Neural cell (in vitro differentiated cells): ENCODE data around the gene GAB2.

Source experiments
- EP300 ChIP-seq: fragments of 450-650 bp; conservative IDR thresholded peaks from 2 replicates; pipeline ENCODE4 v1.6.1; 2014; ENCODE audit warnings: antibody characterized with exemption, mild to moderate bottlenecking, moderate library complexity; ENCODE audit not compliant: poor library complexity, severe bottlenecking
- EZH2 ChIP-seq: fragments of 200-600, 300-800 bp; shearing (Covaris generic), sonication (generic); IDR thresholded peaks from 2 replicates; pipeline ENCODE4 v1.6.1; 2014; ENCODE audit warnings: antibody characterized with exemption, low read length, borderline replicate concordance, mild to moderate bottlenecking; ENCODE audit not compliant: insufficient read depth, poor library complexity, severe bottlenecking
- MXI1 ChIP-seq: fragments of 450-650 bp; conservative IDR thresholded peaks from 2 replicates; pipeline ENCODE4 v1.6.1; 2014; ENCODE audit warnings: antibody characterized with exemption, mild to moderate bottlenecking; ENCODE audit not compliant: poor library complexity, severe bottlenecking
- POLR2AphosphoS5 ChIP-seq: IDR thresholded peaks from 2 replicates; pipeline ENCODE4 v1.6.1; 2012
- RAD21 ChIP-seq: fragments of 450-650 bp; conservative IDR thresholded peaks from 2 replicates; pipeline ENCODE4 v1.6.1; 2014; ENCODE audit warnings: antibody characterized with exemption, mild to moderate bottlenecking, moderate library complexity
- SMC3 ChIP-seq: fragments of 450-650 bp; conservative IDR thresholded peaks from 2 replicates; pipeline ENCODE4 v1.6.1; 2014; ENCODE audit warnings: antibody characterized with exemption, mild to moderate bottlenecking, moderate library complexity; ENCODE audit not compliant: poor library complexity
- TF ChIP-seq, protein P1 (sequence below): fragments of 450-650 bp; IDR thresholded peaks from 2 replicates; pipeline ENCODE4 v1.5.1; 2014; ENCODE audit warnings: antibody characterized with exemption, mild to moderate bottlenecking, moderate library complexity; ENCODE audit not compliant: poor library complexity, severe bottlenecking
- TF ChIP-seq, protein P2 (sequence below): IDR thresholded peaks from 2 replicates; pipeline ENCODE4 v1.6.1; 2012; ENCODE audit warnings: borderline replicate concordance

DNA sequence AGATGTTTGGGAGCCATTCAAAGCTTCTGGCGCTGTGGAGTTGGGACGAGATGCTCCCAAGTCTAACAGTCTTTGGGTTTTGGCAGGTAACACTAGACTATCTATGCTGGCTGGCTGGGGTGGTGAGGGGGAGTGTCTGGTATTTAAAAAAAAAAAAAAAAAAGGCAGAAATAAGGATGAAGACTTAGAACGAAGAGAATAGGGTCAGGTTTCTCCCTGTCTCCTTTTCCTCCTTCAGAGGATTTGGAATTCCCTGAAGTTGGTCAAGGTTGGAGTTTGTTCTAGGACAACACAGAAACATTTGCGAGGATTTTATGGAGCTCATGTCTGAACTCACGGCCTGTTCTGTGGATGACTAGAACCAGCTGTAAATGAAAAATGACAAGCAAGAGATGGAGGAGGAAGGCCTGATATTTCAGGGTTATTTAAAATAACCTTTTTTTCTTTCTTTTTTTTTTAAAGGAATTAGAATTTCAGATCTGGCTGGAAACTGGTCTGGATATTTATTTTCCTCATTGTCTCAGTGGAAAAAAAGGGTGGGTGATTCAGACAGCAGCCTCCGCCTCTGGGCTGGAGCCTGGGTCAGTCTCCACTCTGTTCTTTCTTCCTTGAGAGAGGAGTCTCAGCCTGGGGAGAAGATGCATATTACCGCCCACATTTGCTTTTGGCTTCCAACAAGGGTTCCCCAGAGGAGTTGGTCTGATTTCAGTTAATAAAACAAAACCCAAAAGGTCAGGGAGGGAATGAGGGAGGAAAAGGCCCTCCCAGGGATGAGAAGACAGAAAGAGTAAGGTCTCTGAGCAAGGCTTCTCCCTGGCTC is 148.8 kb downstream of the GAB2 start:
- TF ChIP-seq, protein P1, sequence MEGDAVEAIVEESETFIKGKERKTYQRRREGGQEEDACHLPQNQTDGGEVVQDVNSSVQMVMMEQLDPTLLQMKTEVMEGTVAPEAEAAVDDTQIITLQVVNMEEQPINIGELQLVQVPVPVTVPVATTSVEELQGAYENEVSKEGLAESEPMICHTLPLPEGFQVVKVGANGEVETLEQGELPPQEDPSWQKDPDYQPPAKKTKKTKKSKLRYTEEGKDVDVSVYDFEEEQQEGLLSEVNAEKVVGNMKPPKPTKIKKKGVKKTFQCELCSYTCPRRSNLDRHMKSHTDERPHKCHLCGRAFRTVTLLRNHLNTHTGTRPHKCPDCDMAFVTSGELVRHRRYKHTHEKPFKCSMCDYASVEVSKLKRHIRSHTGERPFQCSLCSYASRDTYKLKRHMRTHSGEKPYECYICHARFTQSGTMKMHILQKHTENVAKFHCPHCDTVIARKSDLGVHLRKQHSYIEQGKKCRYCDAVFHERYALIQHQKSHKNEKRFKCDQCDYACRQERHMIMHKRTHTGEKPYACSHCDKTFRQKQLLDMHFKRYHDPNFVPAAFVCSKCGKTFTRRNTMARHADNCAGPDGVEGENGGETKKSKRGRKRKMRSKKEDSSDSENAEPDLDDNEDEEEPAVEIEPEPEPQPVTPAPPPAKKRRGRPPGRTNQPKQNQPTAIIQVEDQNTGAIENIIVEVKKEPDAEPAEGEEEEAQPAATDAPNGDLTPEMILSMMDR: no peak
- TF ChIP-seq MXI1 (no peak), POLR2AphosphoS5 (no peak), EZH2 (no peak), EP300 (no peak), SMC3 (no peak), RAD21 (no peak)
- TF ChIP-seq, protein P2, sequence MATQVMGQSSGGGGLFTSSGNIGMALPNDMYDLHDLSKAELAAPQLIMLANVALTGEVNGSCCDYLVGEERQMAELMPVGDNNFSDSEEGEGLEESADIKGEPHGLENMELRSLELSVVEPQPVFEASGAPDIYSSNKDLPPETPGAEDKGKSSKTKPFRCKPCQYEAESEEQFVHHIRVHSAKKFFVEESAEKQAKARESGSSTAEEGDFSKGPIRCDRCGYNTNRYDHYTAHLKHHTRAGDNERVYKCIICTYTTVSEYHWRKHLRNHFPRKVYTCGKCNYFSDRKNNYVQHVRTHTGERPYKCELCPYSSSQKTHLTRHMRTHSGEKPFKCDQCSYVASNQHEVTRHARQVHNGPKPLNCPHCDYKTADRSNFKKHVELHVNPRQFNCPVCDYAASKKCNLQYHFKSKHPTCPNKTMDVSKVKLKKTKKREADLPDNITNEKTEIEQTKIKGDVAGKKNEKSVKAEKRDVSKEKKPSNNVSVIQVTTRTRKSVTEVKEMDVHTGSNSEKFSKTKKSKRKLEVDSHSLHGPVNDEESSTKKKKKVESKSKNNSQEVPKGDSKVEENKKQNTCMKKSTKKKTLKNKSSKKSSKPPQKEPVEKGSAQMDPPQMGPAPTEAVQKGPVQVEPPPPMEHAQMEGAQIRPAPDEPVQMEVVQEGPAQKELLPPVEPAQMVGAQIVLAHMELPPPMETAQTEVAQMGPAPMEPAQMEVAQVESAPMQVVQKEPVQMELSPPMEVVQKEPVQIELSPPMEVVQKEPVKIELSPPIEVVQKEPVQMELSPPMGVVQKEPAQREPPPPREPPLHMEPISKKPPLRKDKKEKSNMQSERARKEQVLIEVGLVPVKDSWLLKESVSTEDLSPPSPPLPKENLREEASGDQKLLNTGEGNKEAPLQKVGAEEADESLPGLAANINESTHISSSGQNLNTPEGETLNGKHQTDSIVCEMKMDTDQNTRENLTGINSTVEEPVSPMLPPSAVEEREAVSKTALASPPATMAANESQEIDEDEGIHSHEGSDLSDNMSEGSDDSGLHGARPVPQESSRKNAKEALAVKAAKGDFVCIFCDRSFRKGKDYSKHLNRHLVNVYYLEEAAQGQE: no peak
